ENCODE data around the gene COG8.

Gene COG8

DNA sequence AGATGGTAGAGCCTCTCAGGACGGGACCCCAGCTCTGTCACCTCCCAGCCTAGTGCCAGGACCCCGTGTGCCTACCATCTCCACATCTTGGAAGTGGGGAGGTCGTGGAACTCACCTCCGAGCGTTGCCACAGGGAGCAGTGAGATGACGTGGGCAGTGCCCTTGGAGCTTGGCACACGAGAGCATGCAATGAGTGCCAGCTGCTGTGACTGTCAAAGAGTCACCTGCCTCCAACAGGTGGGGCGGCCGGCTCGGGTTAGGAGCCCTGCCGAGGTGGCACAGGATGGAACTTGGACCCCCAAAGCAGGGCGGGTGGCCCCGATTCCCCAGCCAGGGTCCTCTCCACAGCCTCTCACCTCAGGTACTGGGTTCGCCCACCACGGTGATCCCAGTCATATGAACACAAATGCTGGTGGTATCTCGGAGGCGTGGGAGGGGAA lies 22.7 kb downstream of the COG8 start:
- DNase-seq (ENCODE audit: extremely low read depth, low read depth), result no peak
- no peak overlapping the region for H3K4me3 ChIP-seq (replicated peaks; ENCODE audit: low read depth, low read length)
- TF ChIP-seq, protein P1, sequence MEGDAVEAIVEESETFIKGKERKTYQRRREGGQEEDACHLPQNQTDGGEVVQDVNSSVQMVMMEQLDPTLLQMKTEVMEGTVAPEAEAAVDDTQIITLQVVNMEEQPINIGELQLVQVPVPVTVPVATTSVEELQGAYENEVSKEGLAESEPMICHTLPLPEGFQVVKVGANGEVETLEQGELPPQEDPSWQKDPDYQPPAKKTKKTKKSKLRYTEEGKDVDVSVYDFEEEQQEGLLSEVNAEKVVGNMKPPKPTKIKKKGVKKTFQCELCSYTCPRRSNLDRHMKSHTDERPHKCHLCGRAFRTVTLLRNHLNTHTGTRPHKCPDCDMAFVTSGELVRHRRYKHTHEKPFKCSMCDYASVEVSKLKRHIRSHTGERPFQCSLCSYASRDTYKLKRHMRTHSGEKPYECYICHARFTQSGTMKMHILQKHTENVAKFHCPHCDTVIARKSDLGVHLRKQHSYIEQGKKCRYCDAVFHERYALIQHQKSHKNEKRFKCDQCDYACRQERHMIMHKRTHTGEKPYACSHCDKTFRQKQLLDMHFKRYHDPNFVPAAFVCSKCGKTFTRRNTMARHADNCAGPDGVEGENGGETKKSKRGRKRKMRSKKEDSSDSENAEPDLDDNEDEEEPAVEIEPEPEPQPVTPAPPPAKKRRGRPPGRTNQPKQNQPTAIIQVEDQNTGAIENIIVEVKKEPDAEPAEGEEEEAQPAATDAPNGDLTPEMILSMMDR (IDR thresholded peaks at IDR 0.05; ENCODE audit: low read depth, low read length, missing control alignments), result no peak

DNA sequence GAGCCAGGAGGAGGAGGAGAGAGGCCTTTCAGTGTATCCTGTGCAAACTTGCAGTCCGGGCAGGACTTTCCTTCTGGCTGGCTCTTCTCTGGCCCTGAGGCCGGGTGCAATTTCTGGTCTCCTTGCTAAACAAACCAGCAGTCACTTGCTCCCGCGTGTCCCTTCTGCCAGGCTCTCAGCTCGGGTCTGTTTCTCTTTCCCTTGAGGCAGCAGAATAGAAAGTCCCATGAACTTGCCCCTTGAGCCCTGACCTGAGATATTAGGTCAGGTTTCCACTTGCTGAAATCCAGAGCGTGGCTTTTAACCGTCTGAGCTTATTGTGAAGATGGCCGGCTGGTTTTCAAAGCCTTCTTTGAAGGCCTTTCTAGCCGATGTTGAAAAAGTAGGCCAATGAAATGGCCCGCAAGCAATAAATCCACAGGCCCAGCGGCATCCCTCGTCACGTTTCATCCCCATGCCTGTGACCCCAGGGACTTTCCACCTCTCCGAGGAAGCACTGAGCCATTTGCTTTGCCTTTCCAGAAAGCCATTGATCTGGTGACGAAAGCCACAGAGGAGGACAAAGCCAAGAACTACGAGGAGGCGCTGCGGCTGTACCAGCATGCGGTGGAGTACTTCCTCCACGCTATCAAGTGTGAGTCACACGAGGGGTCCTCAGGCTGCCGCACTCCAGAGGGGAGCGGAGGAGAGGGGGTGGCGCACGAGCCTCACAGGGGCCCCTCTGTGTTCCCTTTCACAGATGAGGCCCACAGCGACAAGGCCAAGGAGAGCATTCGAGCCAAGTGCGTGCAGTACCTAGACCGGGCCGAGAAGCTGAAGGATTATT lies 23.7 kb downstream of the COG8 start:
- H3K4me3 ChIP-seq (replicated peaks; ENCODE audit: low read depth, low read length), result no peak overlapping the region
- DNase-seq (ENCODE audit: extremely low read depth, low read depth), result no peak
- TF ChIP-seq, protein P1 (IDR thresholded peaks at IDR 0.05; ENCODE audit: low read depth, low read length, missing control alignments), result no peak

DNA sequence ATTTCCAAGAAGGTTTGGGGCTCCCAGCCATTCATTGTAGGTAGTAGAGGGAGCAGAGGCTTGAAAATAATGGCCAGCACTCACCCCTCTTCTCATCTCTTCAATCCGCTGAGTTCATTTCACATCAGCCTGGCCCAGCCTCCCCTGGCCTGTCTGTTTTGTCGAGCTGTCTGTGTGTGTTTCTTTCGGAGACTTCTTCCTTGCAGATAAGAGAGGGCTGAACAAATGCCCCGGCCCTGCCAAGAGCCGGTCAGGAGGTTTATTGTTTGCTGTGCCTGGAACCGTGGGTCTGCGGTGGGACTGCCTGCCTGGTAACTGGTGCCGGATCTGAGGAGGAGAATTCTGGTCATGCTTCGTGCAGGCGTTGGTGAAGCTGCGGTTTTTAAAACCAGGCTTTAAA lies 24.8 kb downstream of the COG8 start:
- TF ChIP-seq, protein P1 (IDR thresholded peaks at IDR 0.05; ENCODE audit: low read depth, low read length, missing control alignments), result no peak
- no peak for DNase-seq (ENCODE audit: extremely low read depth, low read depth)
- H3K4me3 ChIP-seq (replicated peaks; ENCODE audit: low read depth, low read length), result no peak overlapping the region

DNA sequence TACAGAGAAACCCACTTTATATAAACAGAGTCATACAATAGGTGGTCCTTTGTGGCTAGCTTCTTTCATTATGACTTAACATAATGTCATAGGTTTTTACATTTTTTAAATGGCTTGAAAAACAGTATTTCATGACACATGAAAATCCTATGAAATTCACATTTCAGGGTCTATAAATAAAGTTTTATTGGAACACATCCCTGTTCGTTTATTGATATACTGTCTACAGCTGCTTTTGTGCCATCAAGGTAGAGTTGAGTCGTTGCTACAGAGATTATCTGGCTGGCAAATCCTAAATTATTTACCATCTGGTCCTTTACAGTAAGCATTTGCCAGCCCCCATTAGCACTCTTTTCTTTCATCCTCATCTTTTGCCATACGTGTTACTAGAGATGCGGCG lies 25.9 kb downstream of the COG8 start:
- TF ChIP-seq, protein P1 (IDR thresholded peaks at IDR 0.05; ENCODE audit: low read depth, low read length, missing control alignments), result no peak
- no peak overlapping the region for H3K4me3 ChIP-seq (replicated peaks; ENCODE audit: low read depth, low read length)
- no peak for DNase-seq (ENCODE audit: extremely low read depth, low read depth)

DNA sequence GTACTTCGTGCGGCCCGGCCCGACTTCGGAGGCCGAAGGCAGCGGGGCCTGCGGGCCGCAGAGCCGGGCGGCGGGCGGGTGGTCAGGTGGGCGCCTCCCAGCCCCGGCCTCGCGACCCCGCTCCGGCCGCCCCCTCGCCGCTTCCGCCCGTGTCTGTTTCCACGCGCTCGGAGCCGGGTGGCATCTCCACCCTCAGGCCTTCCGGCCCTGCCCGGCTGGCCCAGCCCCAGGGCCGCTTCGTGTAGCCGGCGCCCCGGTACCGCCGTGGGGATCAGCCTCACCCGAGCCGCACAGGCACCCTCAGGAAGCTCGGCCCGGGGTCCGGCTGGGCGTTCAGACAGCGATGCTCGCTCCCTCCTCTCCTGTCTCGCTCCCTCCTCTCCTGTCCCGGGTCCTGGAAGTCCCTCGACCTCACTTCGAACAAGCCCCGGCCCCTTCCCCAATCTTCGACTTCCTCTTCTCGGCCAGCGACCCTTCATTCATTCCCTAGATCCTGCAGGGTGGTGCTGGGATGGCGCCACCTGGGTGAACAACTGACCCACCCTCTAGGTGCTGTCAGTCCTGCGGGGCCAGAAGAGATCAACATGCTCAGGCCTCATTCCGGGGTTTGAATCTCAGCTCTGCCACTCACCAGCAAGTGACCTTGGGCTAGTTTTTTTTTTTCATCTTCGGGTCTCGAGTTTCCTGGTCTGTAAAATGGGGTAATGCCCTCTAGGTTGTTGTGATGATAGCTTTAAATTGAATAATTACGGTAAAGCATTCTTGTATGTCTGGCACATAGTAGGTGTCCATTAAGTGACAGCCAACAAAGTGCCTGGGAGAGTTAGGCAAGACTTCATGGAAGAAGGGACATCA lies 27.6 kb downstream of the COG8 start:
- no peak for DNase-seq (ENCODE audit: extremely low read depth, low read depth)
- TF ChIP-seq, protein P1 (IDR thresholded peaks at IDR 0.05; ENCODE audit: low read depth, low read length, missing control alignments), result no peak
- peak overlapping the region; percentile 85 for H3K4me3 ChIP-seq (replicated peaks; ENCODE audit: low read depth, low read length)

DNA sequence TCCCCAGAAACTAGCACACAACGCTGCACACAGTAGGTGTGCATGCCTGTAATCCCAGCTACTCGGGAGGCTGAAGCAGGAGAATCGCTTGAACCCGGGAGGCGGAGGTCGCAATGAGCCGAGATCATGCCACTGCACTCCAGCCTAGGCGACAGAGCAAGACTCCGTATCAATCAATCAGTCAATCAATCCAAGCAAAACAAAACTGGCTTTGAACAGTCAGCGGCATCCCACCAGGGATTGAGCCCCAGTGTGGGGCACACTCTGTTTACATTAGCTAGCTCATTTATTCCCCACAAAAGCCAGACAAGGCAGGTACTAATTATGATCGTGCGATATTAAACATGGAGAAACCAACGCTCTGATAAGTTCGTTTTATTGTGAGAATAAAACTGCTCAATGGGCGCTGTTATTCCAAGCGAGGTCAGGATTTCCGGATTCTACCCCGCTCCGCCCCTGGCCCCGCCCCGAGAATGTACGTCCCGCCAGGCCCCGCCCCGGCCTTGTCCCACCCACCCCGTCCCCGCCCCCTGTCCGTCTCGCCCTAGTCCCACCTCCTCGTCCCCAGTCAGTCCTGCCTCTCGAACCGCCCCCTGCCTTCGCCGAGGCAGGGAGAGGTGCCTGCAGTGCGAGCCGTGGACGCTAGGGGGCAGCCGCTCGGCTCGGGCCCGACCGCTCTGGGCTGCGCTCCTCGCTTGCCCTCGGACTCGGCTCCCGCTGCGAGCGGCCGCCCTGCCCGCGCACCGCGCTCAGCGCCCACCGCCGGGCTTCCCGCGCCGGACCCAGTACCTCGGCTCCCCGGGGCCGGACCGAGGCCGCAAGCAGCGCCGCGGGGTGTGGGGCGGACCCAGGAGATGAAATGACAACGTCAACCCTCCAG lies 28.5 kb downstream of the COG8 start, which contains the start of gene VPS4A:
Gene VPS4A (plus strand): TSS at position 698 of the 880 bp plus-strand sequence. CDS start 162 bp downstream, at position 860.
- DNase-seq (ENCODE audit: extremely low read depth, low read depth), result peak; percentile 76
- TF ChIP-seq, protein P1 (IDR thresholded peaks at IDR 0.05; ENCODE audit: low read depth, low read length, missing control alignments), result peak; percentile 65
- peak within 1 kb of the TSS; percentile 85 for H3K4me3 ChIP-seq (replicated peaks; ENCODE audit: low read depth, low read length)
